HG02571 (cell line): ENCODE measurements around the gene TEX19.

Source experiments
- ATAC-seq: cut with Tn5 transposase; IDR thresholded peaks from one replicate; pipeline ENCODE4 v1.9.1; 2021; ENCODE audit warnings: mild to moderate bottlenecking, moderate library complexity; ENCODE audit not compliant: unreplicated experiment

TEX19 gene

GRCh38 chr17:82358465-82359350 is at the start of gene TEX19:
Gene TEX19 (plus strand): TSS chr17:82359247. CDS start chr17:82362151, 2,904 bp downstream.
- ATAC-seq, result no peak

GRCh38 chr17:82309656-82310570 is 49.1 kb upstream of the TEX19 start:
- ATAC-seq, result no peak

GRCh38 chr17:82310877-82311276 is 48.2 kb upstream of the TEX19 start:
- ATAC-seq, result no peak

GRCh38 chr17:82311971-82312370 is 47.1 kb upstream of the TEX19 start:
- no peak for ATAC-seq

GRCh38 chr17:82313195-82314011 is 45.6 kb upstream of the TEX19 start:
- no peak for ATAC-seq

- no peak for ATAC-seq
These were observed 44.9 kb upstream of the TEX19 start for GRCh38 chr17:82314012-82314726.

- ATAC-seq, result no peak
These were observed 44.1 kb upstream of the TEX19 start for GRCh38 chr17:82314727-82315605.

- no peak for ATAC-seq
These were observed 43.2 kb upstream of the TEX19 start for GRCh38 chr17:82315703-82316358.

GRCh38 chr17:82316651-82317393 is 42.2 kb upstream of the TEX19 start:
- no peak for ATAC-seq

GRCh38 chr17:82317394-82318168 is 41.5 kb upstream of the TEX19 start, which contains the start of gene CD7:
Gene CD7 (minus strand): TSS chr17:82317608. CDS start chr17:82317495, 113 bp downstream.
- no peak for ATAC-seq

- ATAC-seq, result no peak
These were observed 40.9 kb upstream of the TEX19 start for GRCh38 chr17:82318169-82318498.

- ATAC-seq, result no peak
These were observed 40.1 kb upstream of the TEX19 start for GRCh38 chr17:82318772-82319606.

GRCh38 chr17:82319619-82320062 is 39.4 kb upstream of the TEX19 start:
- ATAC-seq, result no peak

GRCh38 chr17:82320140-82320840 is 38.8 kb upstream of the TEX19 start:
- no peak for ATAC-seq
